Activated CD4-positive, alpha-beta T cell treated with anti-CD3 and anti-CD28 coated beads for 48 hours (primary cell): Measurements from ENCODE around the gene MAPK8.

Experiments
- DNase-seq: peaks from one replicate; pipeline ENCODE4 v3.0.0-alpha.2; 2020

The MAPK8 gene

DNA sequence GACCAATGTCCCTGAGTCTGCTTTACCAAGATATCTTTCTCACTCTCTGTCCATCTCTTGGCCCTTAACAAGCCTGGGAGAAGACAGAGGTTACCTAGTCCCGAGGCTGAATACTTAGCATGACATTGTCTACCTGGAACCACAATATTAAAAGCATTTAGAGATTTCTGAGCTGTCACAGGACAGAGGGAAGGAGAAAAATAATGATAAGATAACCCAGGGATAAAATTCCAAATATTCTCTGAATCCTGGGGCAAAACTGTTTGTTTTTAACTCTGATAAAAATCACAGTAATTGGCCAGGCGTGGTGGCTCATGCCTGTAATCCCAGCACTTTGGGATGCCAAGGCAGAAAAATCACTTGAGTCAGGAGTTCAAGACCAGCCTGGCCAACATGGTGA is 12.0 kb upstream of the MAPK8 start:
- no peak for DNase-seq

DNA sequence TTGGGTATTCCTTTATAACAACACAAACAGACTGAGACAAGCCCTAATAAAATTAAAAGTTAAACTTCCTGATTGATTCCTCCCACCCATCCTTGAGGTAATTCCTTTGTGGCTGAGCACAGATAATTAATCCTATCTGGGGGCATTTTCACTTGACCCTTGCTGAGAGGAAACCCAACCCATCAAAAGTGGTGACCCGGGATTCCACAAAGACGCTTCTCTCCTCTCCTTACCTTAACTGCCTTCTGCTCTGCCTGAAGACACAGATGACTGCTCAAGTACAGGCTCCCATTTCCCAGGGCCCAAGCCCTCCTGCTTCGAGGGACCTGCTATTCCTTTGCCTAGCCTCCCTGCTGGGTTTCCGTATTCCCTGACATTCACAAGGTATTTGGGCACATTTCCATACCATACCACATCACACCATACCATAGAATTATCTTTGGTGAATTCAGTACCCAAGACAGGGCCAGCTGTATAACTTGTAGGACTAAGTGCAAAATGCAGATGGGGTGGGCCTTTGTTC is 9.8 kb upstream of the MAPK8 start:
- DNase-seq = no peak

DNA sequence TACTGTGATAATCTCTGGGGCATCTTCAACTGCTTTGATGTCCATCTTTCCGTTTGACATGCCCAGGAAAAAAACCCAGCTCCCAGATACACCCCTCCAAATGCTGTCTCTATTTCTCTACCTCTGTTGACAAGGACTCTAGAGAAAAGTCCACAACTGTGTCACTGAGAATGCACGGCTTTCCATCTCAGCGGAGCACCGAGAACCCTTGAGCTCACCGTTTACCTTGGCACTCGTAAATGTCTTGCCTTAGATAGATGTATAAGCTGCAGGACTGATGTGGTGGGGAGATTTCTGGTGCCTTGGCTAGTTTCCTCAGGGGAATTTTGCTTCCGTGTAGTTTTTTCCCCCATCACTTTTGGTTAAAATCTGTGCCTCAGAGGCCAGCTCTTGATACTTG is 7.4 kb upstream of the MAPK8 start:
- no peak for DNase-seq

DNA sequence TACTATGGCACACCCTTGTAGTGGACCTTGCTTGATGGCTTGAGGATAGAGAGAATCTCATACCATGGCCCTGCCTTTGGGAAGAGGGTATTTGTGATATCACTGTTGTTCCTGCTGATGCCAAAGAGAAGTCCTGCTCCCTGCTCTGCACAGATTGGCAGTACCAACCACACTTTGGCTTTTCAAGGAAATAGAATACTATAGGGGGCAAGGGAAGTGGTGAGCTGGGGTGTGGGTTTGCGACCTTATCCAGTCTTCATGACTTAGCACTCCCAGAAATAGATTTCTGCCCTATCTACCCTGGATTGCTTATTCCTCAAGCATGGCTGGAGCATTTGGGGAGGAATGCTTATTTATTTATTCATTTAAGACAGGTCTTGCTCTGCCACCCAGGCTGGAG is 6.8 kb upstream of the MAPK8 start:
- DNase-seq = no peak

DNA sequence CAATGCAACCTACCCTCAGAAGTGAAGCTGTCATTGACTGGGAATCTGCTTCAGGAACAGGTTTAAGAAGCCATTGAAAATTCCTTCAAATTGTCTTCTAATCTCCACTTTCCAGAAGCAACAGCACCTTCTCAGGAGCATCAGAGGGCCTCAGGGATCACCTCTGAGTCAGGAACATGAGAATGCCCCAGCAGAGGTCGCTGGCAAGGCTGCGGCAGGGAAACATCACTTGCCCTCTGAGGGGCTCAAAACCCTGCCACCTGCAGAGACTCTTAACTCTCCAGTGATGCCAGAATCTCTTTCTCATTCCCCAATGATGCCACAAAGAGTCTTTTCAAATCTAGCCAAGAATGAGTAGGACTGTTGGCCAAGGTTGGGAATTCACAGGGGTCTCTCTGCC is 5.9 kb upstream of the MAPK8 start:
- no peak for DNase-seq

DNA sequence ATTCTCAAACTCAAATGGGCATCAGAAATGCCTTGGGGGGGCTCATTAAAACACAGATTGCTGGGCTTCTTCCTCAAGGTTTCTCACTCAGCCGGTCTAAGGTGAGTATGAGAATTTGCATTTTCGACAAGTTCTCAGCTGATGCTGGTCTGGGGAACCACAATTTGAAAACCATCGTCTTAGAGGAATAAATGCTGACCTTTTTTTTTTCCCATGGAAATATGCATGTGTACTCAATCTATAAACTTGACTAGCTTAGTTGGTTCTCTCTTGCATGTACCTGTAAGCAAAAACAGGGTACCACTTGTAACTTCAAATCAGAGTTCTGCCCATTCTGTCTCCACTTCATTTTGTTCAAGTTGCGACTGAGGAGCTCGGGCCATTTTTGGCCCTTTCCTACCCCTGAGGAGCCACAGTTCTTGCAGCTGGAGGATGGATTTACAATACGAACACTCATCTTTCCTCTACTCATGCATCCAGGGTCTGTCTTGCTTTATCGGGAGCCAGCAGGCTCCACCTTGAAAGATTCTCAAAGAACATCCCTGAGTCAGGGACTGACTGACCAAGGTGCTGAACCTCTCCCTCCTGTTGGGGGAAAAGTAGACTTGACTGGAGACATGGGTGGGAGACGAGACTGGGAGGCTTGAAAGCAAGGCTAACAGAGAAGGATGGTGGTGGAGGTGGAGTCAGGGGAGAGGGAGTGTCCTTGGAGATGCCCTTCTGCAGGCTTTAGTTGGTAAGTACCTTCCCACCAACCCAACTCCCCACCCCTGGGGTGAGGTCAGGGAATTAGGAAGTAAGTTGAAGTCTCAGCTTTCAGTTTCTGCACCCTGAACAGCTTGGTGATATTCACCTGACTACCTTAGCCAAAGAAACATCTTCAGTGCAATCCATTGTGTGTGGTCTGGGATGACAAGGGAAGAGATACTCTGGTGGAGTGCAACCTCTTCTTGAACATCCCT is 3.7 kb upstream of the MAPK8 start:
- DNase-seq = no peak

DNA sequence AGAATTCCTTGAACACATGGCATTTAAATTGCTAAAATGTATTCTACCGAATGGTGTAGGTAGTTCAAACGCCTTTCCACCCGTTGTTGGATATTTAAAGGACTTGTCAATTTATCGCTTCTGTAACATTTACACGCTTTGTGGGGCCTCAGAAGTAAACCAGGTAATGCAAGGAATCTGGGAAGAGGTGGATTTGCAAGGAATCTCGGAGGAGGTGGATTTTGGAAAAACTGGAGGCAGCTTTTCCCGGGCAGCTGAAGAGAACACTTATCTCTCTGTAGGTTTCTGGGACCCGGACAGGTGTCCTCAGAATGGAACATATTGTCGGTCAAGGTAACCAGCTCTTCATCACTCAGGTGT is 592 bp upstream of the MAPK8 start:
- DNase-seq = no peak

DNA sequence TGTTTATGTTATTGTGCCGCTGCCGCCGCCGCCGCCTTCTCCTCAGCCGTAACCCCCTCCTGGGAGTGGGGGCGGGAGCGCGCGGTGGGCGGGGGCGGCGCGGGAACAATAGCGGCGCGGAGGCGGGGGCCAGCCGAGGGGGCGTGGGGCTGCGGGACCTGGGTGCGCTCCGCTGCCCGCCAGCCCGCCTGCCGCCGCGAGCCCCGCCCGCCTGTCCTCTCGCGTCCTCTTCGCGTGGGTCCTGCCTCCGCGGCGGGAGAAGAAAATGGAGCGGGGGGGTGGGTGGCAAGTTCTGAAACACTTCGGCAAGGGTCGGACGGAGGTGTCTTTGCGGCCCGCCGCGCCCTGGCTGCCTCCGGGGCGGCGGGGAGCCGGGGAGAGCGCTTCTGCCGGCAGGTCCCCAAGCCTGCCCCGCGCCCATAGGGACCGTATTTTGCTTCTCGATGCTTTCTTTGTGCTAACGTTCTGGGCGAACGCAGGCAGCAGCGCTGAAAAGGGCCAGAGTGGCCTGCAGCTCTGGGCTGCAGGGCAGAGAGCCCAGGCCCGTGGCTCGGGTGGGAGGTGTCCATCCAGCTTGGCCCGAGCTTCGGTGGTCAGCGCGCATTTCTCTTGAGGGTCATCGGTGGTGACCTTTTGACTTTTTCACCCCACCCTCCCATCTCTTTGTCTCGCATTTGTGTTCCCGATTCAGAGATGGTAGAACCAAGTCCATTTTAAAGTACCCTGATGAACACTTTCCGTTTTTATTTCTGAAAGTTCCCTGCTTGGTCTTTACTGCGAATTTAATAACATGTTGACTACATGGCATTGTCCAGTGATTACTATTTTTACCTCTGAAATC is 613 bp downstream of the MAPK8 start:
- DNase-seq = peak; percentile 58

DNA sequence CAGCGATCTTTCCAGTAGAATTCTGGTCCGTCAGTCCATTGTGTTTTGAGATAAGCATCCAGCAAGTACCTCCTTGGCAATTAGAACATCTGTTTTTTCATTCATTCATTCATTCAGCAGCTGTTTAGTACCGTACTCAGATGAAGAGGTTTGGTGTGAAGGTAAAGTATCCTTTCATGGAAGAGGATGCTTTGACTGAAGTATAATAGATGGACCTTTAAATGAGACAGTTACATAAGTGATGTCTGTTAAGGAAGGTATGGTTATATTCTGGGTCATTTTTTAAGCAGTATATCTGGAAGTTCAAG is 1.2 kb downstream of the MAPK8 start:
- no peak for DNase-seq

DNA sequence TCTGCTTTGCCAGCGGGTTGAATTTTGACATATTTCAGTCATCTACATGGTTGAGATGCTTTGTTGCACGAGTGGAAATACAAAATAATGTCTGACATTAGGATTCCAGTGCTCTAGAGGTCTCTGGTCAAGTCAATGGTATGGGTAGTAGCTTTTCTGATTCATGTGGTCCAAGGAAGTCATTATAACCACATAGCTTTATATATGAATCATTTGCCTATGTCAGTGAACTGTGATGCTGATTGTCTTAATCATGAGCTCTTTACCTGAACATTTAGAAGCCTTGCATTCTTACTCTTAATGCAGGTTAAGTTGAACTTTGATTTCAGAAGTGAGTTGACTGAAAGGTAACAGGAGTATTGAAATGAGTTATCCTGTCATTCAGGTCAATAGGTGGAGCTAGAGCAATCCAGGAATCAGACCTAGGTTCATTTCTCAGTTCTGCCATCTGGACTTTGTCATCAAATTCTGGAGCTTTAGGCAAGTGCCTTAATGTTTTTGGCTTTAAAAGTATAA is 3.3 kb downstream of the MAPK8 start:
- no peak for DNase-seq

DNA sequence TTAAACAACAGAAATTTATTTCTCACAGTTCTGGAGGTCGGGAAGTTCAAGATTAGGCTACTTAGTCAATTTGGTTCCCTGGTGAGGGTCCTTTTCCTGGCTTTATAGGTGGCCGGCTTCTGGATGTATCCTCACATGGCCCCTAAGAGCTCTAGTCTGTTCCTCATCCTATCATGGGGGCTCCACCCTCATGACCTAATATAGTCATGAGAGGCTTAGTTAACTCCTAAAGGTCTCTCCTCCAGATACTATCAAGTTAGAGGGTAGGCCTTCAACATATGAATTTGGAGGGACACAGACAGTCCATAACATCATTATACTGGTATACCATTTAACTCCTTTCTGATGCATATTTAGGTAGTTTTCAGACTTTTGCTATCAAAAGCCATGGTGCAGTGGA is 7.6 kb downstream of the MAPK8 start:
- DNase-seq = no peak

DNA sequence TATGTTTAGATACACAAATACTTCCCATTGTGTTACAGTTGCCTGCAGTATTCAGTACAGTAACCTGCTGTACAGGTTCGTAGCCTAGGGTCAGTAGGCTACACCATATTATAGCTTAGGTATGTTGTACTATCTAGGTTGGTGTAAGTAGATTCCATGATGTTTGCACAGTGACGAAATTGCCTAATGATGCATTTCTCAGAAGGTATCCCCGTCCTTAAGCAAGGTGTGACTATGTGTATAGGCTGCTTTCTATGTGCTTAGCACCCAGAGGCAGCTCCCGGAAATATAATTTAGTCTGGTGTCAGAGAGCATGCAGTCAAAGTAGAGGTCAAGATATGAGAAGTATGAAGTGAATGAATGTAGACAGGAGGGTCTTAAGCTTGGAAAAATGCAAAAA is 9.8 kb downstream of the MAPK8 start:
- no peak for DNase-seq

DNA sequence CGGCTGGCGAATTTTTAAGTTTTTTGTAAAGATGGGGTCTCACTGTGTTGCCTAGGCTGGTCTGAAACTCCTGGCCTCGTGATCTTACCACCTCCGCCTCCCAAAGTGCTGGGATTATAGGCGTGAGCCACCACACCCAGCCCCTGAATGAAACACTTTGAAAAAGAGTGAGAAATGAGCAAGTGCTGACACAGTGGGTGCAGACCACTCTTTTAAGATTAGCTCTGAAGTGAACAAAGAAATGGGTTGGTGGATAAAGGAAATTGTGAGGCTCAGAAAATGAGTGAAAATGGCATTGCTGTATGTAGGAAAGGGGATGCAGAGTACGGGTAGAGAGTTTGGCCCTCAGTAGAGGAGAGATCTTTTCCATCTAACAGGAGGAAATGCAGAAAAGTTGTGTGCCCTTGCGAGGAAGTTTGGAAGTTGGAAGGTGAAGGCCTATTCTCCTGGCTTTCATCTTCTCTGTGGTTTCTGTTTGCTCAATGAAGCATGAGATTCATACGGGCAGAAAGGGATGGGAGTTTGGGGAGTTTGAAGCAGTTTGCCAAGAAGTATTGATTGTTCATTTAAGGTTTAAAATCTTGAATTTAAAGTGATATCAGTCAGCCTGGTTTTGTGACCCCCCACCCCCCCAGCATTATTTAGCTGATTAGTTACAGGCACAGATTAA is 11.0 kb downstream of the MAPK8 start:
- DNase-seq = no peak

DNA sequence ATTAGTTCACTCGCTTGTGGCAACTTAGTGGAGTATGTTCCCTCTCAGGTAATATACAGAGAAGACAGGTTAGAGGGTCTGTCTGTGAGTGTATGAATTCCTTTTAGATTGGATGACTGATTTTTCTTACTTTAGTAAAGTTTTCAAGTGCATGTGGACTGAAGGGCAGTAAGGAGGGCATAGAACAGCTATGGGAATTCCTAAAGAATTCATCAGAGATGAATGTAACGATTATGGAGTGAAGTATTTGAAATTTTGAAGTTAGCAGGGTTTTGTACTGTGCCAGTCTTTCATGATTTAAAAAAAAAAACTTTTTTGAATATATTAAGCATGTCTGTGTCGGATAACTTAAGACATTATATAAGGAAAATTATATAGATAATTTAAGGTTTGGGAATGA is 15.5 kb downstream of the MAPK8 start:
- DNase-seq = no peak

DNA sequence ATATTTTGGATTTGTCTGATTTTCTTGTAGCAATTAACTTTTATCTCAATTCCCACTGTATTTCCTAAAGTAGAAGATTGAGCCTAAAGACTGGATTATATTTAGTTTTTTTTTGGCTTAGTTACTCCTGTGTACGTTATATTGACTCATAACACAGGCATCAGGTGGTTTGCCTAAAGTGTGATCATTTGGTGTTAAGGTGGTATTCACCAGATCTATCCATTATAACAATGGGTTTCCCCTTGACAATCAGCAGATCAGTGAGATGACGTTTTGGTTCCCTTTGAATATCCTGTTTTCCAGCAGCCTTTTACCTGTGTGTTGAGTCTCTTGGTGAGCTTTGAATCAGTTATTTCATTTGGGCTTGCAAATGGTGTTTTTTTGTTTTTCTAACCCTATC is 18.1 kb downstream of the MAPK8 start:
- no peak for DNase-seq

DNA sequence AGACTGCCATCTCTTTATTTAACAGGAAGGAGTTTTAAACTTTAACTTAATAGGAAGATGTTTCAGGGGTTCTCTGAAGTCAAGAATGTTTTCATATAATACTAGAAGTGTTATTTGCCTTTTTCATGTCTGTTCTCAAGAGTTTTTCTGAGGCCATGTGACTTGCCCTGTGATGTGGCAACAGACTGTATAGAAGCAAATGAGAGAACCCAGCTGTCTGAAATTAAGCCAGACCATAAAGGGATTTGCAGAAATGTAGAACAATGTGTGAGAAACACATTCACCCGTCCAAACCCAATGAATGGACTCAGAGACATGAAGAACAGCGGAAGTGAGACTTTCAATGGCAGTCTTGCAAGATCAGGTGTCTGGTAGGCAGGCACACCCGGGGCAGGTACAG is 23.8 kb downstream of the MAPK8 start:
- DNase-seq = no peak

DNA sequence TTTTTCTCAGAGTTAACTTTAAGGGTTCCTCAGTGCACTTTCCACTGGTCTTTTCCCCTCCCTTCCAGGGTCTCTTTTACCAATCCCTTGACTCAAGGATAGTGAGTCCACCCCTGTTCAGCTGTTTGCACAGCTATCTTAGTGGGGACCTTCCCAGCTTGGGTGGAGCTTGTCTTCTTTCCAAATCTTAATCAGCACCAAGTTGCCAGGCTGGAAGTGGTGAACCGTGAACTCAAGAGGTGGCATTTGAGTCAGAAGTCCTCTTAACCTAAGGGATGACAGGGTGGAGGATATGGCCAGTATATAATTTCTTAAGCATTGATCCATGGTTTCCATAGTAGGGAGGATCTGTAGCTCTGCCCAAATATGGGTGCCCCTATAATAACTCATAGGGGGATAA is 25.0 kb downstream of the MAPK8 start:
- DNase-seq = no peak

DNA sequence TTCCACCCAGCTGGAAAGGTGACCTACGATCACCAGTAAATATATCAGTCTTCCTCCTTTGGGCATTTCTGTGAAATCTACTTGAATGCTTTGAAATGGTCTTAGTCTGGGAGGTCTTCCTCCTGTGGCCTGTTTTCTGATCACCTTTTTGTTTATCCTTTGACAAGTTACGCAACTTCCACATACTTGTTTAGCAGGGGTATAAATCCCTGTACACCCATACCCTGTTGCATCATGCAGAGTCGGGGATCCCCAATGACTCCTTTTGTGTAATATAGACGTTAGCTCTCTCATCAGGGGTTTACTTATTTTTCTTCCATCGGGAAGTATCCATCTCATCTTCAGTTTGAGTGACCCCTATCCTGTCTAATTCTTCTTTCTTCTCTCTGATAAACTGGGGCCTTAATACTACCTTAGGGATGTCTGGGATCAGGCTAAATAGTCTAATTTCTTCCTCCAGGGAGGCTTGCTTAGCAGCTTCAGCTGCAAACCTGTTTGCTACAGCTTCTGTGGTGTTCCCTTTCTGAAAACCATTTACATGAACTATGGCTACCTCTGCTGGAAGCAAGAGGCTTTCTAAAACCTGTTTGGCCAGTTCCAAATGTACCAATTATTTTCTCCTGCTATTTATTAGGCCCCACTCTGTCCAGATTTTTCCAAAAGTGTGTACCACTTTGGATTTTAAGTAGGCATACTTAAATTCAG is 25.8 kb downstream of the MAPK8 start:
- no peak for DNase-seq

DNA sequence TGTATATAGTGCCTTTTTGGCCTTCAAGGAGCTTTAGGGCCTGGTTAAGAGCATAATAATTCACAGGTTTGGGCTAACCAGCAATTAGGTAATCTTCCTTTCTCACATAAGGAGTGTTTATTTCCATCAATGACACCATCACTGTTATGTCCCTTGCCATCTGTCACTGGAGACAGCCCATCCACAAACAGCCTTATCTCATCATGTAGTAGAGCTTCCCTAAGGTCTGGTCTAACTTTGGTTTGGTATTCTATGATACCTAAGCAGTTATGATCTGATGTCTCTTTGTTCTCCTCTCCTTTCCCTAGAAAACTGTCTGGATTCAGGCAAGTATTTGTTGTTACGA is 26.4 kb downstream of the MAPK8 start:
- no peak for DNase-seq

DNA sequence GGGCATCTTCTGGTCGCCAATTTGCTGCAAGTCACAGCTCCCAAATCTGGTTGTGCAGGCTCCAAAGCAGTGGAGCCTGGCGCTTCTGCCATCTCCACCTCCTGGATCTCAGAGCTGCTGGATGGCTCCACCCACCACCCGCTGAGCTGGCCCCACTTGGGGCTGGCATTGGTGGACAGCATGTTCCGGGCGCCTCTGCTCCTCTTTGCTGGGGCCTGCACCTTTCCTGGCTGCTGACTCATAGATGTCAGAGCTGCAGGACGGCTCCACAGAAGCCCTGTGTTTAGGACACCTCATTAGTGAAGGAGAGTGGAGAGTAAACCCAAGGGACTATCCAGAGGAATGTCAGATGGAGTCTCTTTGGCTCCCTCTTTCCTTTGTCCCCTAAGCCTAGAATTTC is 27.4 kb downstream of the MAPK8 start:
- DNase-seq = no peak

DNA sequence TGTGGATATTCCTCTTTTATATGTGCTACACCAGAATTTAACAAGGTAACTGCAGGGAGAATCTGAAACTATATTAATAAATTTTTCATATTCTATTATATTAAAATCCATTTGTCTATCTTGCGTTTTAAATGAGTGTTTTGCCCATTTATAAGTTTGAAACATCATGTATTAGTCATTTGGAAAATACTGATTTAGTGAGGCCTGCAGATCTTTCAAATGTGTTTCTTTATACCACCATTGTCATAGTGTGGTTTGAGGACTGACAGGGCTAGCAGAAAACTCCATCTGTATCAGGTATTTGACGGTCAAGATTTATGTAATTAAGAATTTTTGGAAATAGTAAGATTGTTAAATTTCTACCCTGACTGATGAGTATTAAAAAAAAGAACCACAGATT is 29.3 kb downstream of the MAPK8 start:
- DNase-seq = no peak

DNA sequence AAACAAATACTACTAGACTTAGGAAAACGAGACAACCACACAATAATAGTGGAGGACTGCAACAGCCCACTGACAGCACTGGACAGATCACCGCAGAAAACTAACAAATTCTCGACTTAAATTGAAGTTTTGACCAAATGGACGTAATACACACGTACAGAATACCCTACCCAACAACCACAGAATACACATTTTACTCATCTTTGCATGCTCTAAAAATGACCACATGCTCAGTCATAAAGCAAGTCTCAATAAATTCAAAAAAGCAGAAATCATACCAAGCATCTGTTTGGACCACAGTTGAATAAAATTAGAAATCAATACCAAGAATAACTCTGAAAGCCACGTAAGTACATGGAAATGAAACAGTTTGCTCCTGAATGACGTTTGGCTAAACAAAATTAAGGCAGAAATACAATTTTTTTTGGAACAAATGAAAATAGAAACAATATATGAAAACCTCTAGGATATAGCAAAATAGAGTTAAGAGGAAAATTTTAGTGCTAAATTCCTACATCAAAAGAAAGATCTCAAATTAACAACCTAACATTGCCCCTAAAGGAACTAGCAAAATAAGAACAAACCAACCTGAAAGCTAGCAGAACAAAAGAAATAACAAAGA is 30.6 kb downstream of the MAPK8 start:
- no peak for DNase-seq
